GM13976 (cell line): ENCODE results near the gene FRMD4A.

Experiments used
- DNase-seq: peaks from one replicate; pipeline ENCODE4 v3.0.0; 2012; ENCODE audit warnings: low spot score
- in situ Hi-C: fragments of 300-500 bp; cut with MboI; formaldehyde crosslinking; loops from one replicate; pipeline ENCODE4 v1.12.0; 2022; ENCODE audit warnings: low sequenced_read_pairs, mixed read lengths, inconsistent platforms; ENCODE audit not compliant: unreplicated experiment
- TF ChIP-seq, protein P1 (sequence below): IDR thresholded peaks from 2 replicates; pipeline ENCODE4 v1.5.1; 2012; ENCODE audit warnings: borderline replicate concordance, mild to moderate bottlenecking; ENCODE audit not compliant: insufficient read depth; ENCODE audit errors: extremely low read depth, missing control alignments, control extremely low read depth

Gene FRMD4A

DNA sequence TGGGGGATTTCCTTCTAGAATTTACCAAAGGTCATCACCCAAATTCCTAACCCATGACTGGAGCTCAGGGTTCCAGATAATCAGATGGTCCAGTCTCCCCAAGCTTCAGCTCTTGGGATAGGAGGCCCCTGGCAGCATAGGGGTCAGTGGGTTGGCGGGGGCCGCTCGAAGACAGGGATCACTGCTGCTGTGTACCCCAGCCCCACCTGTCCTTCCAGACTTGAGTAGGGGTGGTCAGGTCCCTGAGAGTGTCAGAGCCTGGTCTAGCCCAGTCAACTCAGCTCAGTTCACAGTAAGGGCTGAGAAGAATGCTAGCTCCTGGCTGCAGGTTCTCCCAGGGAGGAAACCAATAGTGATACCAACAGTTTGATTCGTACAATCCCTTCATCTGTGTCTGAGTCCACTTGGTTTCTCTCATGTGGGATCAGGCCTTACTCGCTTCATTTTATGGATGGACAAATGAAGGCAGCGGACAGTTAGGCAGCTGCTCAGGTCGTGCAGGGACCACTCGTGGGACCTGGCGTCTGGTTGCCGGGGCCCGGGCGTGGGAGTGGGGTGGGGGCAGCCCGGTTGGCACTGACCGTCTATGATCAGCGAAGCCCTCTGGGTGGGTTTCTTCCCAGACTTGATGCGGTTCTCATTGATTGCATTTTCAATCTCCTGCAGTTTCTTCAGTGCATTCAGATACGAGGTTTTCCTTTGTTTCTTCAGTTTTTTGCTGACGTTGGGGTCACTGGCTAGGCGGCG is 665.0 kb downstream of the FRMD4A start:
- in situ Hi-C loops, result no loop called here
- DNase-seq, result no peak
- TF ChIP-seq, protein P1, sequence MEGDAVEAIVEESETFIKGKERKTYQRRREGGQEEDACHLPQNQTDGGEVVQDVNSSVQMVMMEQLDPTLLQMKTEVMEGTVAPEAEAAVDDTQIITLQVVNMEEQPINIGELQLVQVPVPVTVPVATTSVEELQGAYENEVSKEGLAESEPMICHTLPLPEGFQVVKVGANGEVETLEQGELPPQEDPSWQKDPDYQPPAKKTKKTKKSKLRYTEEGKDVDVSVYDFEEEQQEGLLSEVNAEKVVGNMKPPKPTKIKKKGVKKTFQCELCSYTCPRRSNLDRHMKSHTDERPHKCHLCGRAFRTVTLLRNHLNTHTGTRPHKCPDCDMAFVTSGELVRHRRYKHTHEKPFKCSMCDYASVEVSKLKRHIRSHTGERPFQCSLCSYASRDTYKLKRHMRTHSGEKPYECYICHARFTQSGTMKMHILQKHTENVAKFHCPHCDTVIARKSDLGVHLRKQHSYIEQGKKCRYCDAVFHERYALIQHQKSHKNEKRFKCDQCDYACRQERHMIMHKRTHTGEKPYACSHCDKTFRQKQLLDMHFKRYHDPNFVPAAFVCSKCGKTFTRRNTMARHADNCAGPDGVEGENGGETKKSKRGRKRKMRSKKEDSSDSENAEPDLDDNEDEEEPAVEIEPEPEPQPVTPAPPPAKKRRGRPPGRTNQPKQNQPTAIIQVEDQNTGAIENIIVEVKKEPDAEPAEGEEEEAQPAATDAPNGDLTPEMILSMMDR, result no peak

DNA sequence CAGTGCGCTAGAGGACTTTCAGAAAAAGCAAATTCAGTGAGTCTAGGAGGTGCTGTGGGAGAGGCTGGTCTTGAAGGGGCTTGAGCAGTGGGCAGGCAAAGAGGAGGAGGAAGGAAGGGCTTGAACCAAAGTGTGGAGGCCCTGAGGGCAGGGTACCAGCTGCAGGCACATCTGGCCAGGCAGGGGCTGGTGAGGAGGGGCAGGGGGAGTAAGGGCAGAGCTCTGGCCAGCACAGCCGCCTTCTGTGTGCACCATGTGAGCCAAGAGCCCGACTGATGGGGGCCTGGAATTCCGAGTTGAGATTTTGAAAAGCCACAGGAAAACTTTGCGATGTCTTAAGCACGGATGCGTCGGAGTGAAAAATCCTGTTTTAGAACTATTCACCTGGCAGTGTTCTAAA is 669.5 kb downstream of the FRMD4A start:
- no peak for DNase-seq
- TF ChIP-seq, protein P1, result no peak
- in situ Hi-C loops, result no loop called here

DNA sequence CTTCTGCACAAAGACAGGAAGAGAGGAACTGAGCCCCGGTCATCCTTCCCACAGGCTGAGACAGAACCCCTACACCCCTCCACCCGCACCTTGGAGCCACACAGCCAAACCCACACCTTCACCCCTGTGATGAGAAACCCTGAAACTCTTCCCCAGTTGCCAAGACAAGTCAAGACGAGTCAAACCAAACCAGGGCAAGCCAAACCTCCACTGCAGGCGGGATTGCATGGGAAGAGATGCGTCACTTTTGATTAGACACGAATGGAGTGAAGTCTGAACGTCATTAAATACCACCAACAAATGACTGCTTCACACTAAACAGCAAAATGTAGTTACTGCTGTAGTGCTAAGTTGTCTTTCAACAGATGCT is 670.2 kb downstream of the FRMD4A start:
- TF ChIP-seq, protein P1, result no peak
- no peak for DNase-seq
- in situ Hi-C loops, result no loop called here

DNA sequence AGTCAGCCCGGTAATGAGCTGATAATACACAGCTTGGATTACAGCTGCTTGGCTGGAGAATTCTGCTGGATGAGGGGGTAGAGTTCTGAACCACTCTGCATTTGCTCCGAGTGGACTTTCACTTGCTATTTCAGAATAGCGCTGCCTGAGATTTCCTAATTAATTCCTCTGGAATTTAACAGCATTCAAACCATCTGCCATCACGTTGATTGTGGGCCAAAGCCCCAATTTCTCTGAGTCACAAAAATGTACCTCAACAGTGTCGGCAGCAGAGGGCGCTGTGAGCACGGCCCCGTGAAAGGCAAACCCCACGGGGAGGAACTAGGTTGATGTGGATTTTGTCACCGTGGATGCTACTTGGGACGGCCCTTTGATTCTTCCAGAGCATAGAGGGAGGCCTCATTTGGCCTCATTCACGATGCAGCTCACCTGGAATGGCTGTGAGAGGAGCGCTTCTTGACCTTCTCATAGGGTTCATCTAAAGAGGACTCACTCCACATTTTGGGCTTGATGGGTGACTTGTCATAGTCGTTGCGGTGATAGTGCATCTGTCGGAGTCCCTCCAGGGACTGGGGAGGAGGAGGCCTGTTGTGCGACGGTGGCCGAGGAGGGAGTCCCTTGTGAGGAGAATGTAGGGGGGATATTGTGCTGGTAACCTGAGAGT is 670.7 kb downstream of the FRMD4A start:
- DNase-seq, result peak; percentile 85
- TF ChIP-seq, protein P1, result peak; percentile 89
- in situ Hi-C loops, result loop anchor here (10.0 kb wide), 1 partner anchor 115 kb away; no protein-coding TSS in a partner anchor

DNA sequence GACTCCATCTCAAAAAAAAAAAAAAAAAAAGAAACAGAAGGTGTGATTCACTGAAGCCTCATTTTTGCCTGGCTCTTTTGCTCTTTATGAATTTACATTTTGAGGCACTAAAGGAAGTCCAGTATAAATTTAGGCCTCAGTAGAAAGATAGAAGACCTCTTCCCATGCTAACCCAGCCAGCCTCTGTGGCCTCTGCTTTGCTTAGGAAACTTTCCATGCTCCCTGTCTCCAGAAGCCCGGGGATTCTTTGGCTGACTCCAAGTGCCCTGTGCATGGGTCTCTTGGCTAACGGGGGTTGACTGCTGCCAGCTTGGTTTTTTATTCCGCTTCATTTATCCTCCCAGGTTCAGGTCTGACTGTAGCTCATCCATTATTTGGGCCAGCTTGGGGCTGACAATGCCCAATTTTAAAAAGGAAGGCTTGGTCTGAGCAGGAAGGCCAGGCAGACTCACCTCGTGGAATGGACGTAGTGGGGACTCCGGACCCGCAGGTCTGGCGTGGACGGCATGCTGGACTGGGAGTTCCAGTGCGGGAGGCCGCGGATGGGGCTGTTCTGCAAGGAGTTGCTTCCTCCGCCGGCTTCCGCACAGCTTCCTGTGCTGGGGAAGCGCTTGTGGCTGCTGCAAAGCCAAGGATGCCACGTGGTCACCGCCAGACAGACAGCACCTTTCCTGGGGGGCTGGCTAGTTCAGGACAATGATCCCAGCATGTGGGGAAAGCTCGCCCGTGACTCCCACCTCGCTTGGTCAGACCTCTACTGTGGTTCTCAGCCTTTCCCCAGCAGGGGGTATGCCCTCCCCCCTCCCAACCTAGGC is 671.6 kb downstream of the FRMD4A start:
- TF ChIP-seq, protein P1, result no peak
- no peak for DNase-seq
- in situ Hi-C loops, result loop anchor here (10.0 kb wide), 1 partner anchor 116 kb away; no protein-coding TSS in a partner anchor

DNA sequence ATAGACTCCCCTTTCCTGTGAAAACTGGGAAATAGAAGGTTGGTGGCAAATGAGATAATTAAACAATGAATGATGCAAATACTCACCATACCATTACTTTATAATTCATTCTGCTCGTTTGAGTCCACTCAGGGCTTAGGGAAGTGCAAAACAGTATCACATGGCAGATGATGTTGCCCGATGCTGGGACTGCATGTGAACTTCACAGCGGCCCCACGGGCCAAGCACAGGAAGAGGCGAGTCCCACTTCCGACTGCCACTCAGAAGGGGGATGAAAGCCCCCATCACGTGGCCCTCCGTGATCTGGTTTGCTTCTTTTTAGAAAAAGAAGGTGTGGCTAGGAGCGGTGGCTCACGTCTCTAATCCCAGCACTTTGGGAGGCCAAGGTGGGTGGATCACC is 672.5 kb downstream of the FRMD4A start:
- in situ Hi-C loops, result loop anchor here (10.0 kb wide), 1 partner anchor 117 kb away; no protein-coding TSS in a partner anchor
- TF ChIP-seq, protein P1, result no peak
- DNase-seq, result no peak
